ENCODE results near the gene CACUL1.
"Not testable (repeated sequence)": the region's sequence is repeated elsewhere in the genome, so short reads cannot be mapped to it uniquely, and the experiment has no call there.

The CACUL1 gene

DNA sequence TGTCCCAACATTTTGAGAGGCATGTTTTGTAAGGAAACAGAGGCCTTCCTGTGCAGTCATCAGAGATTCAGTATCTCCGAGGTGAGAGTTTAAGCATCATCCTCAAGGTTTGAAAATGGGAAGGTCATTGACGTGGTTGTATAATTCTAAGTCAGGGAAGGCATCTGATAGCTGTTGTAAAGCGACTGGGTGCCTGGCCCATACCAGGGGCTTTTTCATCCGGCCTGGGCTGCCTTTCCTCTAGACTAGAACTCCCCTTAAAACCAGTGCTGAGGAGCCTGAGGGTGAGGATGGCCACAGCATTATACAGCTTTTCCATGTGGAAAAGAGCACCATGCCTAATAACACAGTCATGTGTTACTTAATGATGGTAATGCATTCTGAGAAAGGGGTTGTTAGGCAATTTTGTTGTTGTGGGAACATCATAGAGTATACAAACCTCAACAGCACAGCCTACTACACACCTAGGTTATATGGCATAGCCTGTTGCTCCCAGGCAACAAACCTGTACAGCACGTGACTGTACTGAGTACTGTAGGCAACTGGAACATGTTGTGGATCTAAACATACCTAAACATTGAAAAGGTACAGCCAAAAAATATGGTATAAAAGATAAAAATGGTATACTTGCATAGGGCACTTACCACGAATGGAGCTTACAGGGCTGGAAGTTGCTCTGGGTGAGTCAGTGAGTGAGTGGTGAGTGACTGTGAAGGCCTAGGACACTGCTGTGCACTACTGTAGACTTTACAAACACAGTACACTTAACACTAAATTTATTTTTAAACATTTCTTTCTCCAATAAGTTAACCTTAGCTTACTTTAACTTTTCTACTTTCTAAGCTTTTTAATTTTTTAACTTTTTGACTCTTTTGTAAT lies 13.5 kb upstream of the CACUL1 start:
- DNase-seq, result no peak

DNA sequence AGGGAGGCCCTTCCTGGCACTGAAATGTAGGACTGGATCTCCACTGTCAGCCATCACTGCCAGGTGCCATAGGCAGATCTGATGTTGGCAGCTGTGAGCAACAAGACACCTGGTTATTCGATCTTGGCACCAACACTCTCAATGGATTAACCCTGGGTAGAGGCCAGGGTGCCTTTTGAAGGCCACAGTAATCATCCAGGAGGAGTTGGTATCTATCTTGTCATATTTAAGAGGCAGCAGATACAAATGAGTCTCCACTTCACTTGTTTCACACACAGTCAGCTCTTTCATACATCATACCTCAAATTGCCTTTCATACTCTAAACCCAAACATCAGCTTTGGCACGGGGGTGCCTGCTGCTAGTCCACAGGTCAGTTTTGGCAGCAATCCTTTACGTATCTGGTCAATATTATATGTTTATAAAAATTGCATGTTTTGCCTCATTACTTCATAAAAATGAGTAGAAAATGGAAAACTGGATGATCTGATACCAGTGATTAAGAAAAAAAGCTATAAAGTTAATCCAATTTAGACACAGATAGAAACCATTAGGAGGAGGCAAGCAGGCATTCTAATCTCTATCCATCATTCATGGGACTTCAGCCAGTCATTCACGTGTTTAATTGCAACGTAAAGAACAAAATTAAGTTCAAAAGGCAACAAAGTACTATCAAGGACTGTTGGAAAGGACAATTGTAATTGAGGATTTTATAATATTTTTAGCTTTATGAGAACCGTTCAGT lies 12.7 kb upstream of the CACUL1 start:
- DNase-seq, result no peak

DNA sequence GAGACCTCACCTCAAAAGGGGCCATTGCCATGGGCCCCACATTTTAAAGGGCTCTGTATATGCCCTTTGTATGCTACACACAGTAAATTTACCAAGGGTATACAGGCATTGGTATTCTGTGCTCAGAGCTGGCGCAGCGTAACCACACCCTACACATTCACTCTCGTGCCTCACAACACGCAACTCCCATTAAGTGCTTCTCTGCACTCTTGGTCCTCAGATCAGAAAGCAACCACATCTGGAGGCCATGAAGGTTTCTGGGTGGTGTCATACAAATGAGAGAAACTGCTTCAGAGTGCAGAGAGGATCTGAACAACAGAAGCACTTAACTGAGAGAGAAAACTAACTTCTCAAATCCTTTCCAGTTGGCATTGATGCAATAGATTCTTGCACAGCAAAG lies 9.4 kb upstream of the CACUL1 start:
- DNase-seq, result no peak

DNA sequence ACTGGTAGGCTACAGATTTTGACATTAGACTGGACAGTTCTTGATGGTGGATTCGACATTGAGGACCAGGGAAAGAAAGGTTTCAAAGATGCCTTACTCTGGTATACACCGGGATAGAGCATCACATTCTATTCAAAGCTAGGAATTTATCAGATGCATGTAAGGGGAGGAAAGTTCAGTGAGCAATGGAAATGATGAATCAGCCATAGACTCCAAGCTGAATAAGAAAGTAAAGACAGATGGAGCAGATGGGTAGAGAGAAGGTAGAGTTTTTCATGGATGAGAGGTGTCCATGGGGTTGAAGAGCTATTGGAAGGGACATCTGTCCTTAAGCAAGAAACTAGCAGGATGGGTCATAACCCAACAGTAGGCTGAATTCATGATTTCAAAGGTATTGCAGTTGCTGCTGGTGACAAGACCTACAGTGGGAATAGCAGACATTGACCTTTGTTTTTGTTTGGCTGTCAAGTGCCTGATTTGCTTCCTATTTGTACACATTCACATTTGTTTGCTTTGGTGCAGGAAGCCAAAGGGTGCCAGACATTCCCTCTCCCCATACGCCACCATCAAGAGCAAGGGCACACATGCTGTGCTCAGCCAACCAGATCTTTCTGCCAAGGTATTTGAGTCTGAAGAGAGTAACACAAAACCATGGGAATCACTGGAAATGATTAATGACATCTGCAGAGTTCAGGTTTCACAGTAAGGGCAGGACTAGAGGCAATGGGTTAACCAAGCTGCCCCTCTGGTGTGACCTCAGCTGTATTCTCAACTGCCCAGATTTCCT lies 8.6 kb upstream of the CACUL1 start:
- no peak for DNase-seq

DNA sequence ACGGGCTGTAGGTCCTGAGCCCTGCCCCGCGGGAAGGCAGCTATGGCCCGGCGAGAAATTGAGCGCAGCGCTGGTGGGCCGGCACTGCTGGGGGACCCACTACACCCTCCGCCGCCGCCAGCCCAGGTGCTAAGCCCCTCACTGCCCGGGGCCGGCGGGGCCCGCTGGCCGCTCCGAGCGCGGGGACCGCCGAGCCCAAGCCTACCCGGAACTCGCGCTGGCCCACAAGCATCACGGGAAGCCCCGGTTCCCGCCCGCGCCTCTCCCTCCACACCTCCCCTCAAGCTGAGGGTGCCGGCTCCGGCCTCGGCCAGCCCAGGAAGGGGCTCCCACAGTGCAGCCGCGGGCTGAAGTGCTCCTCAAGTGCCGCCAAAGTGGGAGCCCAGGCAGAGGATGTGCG lies 5.5 kb upstream of the CACUL1 start:
- no peak for DNase-seq

DNA sequence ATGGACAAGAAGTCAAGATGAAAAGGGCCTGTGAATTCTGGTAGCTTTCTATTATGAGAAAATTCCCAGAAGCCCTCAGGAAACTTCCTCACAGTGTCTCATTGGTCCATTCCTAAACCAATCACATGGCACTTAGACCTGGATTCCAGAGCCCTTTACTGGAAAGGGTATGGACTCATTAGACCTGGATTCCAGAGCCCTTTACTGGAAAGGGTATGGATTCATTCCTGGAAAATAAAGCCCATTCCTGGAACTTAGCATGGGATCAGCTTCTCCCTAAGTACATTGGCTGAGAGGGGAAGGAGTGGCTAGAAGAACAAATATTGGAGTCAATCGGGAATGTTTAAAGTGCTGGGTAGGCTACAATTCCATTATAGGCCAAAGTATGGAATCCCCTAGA lies 3.7 kb upstream of the CACUL1 start:
- no peak for DNase-seq

DNA sequence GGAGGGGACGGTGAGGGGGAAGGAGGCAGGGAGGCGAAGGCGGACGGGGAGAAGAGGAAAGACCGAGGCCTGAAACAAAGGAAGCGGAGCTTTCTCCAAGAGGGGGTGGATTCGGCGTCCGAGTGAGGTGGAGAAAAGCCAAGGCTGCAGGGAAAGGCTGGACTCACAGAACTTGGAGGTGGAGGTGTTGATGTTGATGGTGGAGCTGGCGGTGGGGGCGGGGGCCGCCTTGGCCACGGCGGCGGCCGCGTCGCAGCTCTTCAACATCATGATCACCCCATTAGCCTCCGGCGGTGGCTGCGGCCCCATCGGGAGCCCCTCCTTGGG lies 578 bp downstream of the CACUL1 start:
- DNase-seq, result peak; percentile 77

DNA sequence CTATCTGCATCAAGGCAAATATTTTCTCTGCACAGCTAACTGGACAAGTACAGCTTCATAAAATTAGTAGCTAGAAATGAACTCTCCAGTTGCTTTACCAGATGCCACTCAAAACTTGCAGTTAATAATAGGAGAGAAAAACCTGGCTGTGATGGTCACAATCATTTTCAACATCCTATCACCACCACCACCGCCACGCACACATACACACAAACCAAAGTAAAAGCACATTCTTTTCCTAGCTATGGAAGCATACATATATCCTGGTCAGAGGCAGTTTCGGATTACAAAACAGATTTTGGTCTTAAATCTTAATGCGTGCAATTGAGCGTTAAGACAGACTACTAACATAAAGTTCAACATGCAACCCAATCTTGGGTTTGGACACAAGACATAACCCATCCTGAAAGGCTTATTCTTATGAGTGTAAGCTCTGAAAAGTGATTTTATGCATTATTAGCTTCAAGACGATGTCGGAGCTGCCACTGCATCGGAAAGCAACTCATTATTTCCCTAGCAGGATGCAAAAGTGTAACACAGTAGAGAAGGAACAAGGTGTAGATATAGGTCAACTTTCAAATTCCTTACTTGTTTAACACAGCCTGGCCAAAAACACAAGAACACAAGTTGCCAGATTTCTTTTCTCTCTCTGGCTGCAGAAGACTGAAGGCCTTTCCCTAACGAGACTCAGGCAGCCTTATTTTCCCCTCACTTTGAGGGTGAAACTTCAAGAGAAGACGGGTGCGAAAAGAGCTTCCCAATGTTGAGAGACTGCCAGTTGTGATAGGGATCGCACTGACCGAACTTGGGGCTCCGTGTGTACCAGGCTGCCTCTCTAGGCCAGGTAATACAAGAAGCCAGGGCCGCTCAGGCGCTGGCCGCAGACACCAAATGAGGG lies 1.2 kb downstream of the CACUL1 start:
- DNase-seq, result no peak

DNA sequence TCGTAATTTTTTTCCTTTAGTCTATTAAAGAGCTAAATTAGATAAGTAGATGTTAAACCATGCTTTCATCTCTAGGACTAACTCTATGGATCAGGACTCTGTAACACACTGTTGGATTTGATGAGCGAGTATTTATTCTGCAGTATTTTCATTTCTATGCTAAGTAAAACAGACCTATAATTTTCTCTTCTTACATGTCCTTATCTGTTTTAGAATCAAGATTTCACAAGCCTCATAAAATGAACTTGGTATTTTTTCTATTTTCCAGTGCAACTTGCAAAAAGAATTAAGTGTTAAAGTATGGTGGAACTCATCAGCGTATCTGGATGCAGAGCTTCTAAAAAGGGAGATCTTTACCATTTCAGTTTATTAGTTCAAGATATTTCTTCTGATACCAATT lies 2.4 kb downstream of the CACUL1 start:
- no peak for DNase-seq

DNA sequence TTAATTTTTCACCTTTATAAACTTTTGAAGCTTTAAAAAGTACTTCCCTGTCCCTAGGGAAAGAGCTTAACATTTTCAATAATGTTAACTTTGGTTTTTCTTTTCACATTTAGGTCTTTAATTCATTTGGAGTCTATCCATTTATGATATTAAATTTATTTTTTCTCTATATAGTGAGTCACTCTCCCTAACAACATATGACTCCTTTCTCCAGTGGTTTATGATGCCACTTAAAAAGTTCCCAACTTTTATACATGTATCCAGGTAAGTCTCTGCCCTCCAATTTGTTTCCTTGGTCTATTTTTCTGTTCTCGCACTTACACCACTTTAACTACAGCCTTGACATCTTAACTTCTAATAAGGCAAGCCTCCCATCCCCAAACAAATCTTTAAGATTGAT lies 3.5 kb downstream of the CACUL1 start:
- no peak for DNase-seq

DNA sequence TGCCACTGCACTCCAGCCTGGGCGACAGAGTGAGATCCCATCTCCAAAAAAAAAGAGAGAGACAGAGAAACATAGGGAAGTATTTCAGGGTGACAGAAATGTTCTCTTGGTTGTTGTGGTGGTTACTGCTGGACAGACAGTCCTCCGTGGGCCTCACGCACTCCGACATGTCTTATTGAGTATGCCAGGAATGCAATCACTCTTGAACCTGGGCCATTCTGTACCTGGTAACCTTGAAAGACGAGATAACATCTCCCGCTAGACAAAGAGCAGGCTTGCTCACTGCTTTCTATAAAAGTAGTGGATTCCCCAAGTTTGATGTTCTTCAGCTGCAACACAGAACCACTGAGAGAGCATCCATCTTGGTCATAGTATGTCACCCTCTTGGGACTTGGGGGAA lies 6.7 kb downstream of the CACUL1 start:
- DNase-seq, result no peak

DNA sequence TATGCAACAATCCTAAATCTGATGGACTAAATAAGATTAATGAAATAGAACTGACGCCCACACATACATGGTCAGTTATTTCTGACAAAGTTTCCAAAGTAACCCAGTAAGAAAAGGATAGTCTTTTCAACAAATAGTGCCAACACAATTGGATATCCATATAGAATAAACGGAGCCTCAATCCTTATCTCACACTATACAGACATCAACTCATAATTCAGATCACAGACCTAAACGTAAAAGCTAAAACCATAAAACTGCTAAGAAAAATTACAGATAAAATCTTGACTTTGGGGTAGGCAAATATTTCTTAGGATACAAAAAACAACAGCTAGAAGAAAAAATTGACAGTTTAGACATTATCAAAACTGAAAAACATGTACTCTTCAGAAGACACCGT lies 8.5 kb downstream of the CACUL1 start:
- no peak for DNase-seq

DNA sequence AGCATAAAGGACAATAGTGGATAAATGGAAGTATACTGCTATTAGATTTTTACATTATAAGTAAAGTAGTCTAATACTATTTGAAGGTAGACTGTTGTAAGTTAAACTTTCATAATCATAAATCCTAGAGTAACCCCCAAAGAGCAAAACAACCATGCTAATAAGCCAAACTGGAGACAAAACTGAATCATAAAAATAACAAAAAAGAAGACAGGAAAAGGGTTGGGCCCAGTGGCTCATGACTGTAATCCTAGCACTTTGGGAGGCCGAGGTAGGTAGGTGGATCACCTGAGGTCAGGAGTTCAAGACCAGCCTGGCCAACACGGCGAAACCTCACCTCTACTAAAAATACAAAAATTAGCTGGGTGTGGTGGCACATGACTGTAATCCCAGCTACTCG lies 9.7 kb downstream of the CACUL1 start:
- DNase-seq, result no peak

DNA sequence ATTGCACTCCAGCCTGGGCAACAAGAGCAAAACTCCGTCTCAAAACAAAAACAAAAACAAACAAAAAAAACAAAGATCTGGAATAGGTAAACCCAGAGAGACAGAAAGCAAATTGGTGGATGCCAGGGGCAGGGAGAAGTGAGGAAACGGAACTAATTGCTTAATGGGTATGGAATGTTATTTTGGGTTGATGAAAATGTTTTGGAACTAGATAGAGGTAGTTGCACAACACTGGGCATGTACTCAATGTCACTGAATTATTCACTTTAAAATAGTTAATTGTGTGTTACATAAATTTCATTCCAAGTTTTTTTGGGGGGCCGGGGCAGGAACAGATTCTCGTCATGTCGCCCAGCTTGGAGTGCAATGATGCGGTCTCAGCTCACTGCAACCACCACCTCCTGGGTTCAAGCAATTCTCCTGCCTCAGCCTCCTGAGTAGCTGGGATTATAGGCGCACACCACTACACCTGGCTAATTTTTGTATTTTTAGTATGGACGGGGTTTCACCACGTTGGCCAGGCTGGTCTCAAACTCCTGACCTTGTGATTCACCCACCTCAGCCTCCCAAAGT lies 10.3 kb downstream of the CACUL1 start:
- DNase-seq, result not testable (repeated sequence)

DNA sequence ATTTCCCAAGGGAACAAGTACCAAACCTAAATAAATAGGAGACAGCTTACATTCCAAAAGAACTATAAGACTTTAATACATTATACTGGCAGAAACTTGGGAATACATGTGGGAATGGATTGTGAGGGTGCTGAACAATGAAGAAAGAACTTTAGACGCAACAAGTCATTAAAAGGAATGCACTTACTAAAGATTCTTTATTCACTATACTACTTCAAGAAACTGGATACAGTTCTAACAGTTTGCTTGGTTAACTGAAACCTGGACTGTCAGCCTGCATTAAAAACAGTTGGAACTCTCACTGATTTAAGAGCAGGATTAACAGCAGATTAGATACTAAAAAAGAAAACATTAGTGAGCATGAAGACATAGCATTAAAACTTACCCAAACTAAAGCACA lies 12.0 kb downstream of the CACUL1 start:
- no peak for DNase-seq

DNA sequence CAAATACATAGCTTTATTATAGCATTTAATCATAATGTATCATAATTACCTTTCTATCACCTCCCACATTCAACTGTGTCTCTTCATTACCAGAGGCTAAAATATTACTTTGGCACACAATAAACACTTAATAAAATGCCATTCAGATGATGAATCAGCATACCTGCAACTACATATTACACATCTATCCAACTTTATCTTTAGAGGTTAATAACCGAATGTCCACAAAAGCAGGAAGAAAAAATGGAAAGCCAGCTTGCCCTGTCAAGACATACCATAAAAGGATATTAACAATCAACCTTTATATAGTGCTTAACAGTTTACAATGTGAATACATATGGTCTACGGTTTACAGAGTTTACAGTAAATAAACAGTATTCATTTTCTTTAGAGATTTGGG lies 12.7 kb downstream of the CACUL1 start:
- no peak for DNase-seq

DNA sequence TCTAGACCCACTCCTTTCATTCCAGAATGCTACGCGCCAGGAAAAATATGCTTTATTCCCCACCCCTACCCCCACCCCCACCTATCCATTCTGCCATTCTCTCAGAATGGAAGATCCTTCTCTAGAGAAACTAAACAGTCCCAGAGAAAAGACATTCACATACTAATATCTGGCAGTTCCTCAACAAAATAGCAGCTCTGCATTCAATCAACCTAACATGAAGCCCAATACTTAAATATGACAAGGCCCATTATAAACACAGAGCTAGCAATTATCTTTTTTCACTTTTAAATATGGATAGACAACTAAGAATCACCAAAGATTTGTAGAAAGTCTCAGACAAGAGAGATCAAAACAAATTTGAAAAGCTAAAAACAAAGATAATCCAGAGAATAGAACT lies 16.4 kb downstream of the CACUL1 start:
- DNase-seq, result no peak

DNA sequence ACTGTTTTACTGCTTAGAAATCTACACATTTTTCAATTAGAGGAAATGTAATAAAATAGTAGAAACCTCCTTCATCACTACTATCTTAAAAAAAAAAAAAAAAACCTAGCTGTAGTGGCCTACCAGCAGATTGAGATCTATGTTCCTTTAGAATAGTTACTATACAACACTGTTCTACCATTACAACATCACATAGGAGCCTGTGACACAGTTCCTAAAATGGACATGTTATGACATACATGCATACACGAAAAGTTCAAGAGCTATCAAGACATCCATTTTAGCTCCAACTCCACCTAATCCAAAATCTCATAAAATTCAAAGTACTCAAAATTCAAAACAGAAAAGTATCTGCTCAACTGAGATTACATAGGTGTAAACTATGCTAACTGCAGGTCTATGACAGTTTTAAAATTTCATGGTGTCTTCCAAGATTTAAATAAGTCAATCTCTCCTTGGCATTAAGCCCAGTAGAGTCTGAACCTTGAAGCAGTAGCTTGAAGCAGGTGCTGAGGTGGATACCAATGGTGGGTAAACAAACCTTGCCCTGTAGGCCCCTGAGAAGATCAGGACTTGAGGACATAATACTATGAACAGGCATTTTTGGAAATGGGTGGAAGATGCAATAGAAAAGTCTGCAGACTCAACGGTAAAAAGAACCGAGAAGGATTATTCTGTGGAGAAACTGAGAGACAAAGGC lies 17.0 kb downstream of the CACUL1 start:
- no peak for DNase-seq

DNA sequence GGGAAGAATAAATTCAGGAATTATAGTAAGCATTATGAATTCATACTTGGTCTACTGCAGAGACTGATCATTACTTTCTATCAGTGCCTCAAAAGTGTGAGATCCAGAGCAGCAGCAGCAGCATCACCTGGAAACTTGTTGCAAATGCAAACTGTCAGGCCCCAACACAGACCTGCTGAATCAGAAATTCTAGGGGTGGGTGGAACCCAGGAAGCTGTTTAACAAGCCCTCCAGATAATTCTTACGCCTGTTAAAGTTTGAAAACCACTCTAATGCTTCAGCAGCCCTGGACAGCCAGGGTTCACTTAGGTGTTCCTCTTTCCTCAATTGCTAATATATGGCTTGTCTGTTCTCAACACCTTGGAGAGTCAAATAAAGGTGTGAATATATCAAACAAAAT lies 19.5 kb downstream of the CACUL1 start:
- DNase-seq, result no peak

DNA sequence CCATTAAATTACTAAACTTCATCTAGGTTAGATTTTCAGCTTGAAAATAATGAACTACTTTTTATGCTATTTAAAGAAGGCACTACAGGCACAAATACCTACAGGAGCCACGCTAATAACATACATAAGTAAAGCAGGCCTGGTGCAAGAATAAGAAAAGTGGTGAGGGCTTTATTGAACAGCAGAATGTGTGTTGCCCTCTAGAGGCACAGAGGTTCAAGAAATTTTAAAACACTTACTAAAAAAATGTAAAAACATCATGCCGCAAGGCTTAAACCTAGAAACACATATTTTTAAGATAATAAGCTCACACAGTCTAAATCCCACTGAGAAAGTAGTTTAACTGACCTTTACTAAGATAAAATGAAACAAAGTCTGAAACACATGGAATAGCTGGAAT lies 20.3 kb downstream of the CACUL1 start:
- no peak for DNase-seq

DNA sequence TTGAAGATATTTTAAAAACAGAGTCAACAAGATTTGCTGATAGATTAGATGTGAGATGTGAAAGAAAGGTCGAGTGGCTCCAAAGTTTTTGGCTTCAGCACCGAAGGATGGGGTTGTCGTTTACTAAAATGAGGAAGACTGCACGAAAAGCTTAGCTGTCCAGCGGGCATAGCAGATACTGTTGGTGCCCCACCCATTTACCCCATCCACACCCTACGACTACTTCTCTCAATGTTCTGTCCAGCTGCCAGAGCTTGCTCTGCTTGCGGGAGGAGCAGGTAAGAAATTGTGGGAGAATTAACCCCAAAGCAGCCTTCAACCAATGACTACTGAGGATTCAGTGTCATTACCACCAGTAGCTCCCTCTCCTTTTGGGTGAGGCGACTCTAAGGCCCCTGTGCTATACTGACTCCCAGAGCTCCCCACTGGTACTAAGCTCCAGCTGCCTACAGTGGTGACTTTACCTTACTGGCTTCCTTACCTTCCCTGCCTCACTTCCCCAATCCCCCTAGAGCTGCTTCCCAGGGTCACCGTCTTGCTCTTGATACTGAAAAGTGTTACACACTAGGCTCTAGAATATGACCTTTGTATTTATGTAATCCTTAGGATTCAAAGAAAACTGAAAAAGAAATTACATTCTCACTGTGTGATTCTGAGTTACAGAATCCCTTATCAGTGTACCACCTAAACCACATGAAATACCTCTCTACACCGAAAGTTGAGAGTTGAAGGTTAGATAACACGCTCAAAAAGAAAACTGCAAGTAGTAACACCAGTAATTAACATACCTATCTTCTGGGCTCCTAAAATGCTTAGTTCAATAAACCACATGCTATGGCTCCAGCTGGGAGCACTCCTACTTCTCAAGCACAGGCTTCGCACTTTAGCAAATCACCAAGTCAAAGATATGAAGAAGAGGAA lies 22.3 kb downstream of the CACUL1 start:
- no peak for DNase-seq
